Activated T-cell treated with anti-CD3 and anti-CD28 coated beads for 4 hours (primary cell): ENCODE data around the gene CRYBA2.
A peak's percentile ranks its signal among the peaks of the same experiment; 100 is the strongest.

ENCODE experiments used
- DNase-seq: peaks from one replicate; pipeline ENCODE4 v3.0.0-alpha.2; 2020

The CRYBA2 gene

DNA sequence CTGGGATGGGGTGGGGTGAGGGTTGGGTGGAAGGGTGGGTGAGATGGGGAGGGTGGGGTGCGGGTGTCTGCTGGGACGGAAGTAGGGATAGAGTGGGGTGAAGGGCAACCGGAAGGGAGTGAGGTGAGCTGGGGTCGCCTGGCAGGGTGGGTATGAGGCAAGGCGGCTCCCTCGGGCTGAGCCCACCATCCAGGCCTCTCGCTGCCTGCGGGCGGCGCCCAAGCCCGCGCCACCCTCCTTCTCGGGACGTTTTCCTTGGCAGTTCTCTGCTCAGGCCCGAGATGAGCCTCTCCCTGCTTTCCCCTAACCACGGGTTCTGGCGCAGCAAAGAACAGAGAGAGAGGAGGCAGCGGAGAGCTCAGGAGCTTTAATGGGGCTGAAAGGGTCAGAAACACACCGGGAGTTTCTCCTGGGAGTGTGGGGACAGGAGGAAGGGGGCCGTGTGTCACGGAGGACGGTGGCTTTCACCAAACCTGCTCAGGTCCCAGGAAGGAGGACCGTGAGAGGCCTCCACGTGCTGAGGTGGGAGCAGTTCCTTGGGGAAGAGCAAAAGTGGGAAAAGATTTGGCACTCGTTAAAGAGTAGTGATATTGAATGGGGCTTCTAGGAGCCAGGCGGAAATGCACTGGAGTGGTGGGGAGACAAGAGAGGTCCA is 12.4 kb downstream of the CRYBA2 start:
- no peak for DNase-seq

DNA sequence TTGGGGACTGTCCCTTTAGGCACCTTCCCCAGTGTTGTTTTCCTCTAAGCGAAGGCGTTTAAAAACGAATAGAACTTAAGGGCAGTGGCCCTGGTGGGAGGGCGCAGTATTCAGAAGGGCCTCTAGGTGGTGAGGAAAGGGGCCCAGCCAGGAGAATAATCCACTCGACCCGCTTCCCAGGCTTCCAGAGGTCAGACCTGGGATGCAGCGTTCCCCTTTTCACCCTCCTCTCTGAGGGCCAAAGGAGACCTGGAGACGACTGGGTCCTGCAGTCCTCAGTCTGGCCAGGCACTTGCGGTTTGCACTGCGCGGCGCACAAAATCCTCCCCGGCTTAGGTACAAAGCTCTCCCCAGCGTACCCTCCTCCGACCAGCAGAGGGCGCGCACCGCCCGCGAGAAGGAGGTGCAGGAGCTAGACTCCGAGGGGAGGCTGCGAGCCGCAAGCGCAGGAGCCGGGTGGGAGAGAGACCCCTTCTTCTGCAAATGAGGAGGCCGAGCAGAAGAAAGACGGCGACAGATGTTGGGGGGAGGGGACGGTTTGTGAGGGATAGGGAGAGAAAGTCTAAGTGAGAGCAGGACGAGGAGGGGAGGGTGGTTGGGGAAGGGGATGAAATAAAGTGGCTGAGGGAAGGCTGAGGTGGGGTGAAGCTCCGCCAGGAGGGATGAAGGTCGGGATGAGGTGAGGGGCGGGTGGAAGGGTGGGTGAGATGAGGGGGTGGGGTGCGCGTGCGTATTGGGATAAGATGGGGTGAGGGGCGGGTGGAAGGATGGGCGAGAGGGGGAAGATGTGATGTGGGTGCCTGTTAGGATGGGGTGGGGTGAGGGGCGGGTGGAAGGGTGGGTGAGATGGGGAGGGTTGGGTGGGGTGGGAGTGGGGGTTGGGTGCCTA is 13.1 kb downstream of the CRYBA2 start:
- DNase-seq: peak; percentile 83

DNA sequence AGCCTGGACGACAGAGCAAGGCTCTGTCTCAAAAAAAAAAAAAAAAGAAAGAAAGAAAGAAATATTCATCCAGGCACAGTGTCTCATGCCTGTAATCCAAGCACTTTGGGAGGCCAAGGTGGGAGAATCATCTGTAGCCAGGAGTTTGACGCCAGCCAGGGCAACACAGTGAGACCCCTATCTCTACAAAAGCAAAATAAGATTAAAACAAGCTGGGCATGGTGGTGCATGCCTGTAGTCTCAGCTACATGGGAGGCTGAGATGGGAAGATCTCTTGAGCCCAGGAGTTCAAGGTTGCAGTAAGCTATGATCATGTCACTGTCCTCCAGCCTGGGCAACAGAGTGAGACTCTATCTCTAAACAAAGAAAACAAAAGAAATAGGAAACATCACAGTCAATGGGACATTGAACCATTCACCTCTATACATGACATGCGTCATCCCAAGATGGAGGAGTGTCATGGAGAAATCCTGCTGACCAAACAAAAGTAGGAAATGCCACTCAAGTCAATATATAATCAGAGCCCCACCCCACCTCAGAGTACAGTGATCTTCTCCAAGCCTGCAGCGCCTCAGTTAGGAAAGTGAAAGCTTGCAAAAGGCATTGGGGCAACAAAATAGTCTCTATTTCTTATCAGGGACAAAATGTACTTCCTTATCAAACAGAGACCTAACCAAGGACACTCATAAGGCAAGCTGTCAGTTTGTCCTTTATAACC is 18.0 kb downstream of the CRYBA2 start:
- DNase-seq: no peak

DNA sequence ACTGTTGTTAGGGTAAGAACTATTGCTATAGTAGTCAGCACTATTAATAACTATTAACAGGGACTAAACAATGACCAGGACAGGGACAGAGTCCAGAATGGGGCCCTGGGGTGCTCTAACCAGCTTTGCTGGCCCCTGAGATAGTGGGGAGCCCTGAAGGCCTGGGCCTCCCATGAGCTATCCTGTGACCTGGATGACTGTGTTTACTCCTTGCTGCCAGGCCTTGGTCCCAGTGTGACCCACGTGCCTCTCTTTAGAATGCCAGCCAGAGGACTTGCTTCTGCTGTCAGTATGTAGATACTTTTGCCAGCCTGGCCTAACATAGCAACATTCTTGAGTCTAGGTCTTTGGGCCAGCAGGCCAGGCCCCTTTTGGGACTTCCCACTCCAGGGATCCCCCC is 22.3 kb downstream of the CRYBA2 start:
- no peak for DNase-seq

DNA sequence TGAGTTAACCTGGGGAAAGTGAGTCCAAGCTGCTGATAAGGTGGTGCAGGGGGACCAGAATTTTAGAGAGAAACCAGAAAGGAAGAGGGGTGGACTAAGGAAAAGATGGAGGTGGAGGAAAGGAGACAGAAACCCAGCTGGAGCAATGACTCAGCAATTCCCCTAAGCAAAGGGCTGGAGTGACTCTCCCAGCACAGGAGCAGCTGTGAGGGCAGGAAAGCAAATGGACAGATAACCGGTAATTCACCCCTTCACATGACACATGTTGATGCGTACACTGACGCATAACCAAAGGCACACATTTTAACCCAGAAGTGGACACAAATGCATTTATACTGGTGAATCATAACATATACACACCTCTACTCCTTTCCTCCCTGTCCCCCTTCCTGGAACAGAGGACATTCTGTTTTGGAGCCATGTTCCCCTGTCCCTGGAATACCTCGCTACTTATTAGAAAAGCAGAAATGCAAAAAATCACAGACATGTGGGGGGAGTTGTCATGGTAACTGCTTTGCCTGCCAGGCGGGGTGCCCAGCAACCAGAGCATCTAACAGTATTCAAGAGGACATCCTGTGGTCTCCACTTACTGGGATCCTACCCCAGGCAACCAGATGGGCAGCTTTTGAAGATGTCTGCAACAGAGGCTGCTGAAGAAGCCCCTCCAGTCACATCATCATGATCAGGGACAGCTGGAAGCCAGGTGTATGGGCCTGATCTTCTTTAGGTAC is 29.0 kb downstream of the CRYBA2 start:
- no peak for DNase-seq

DNA sequence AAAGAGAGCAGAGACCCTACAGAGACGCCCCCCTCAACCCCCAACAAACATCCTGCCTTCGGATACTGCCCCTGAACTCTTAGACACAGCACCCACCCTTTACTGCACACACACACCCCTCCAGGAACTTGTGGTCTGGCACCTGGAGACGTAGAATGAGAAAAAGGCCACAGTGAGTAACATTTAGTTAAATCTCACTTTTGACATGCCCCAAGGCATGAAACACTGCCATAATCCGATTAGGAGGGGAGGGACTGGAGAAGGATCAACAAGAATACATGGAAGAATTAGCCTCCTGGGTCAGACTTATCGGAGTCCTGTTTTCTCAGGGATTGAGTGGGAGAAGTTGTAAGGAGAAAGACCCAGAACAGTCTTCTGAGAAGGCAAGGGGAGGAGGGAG is 29.6 kb downstream of the CRYBA2 start:
- DNase-seq: no peak

DNA sequence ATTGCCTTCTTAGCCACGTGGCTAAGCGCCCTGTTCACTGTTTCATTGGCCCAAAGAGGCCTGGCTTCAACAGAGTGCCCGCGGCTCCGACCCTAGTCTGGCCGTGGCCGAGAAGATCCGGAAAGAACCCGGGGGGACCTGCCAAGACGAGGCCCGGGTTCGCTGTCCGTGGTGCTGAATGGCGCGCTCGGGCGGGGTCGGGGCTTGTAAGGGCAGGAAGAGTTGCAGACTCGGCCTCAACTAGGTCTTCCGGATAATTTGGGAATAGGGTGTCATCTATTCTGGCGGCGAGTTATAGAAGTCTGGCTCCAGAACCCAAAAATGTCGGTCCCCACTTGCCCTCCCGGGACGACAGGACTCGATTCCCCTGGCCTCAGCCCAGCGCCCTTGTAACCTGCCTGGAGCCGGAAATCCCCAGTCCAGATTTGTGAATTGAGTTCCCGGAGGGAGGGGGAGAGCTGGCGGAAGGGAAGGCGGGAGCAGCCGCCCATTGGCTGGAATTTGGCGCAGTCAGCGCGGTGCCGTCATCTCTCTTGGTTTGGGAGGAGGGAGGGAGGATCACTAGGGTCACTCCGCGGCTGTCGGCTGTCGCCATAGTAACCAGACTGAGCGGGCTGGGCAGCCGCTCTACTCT is 30.2 kb downstream of the CRYBA2 start:
- DNase-seq: peak; percentile 43

DNA sequence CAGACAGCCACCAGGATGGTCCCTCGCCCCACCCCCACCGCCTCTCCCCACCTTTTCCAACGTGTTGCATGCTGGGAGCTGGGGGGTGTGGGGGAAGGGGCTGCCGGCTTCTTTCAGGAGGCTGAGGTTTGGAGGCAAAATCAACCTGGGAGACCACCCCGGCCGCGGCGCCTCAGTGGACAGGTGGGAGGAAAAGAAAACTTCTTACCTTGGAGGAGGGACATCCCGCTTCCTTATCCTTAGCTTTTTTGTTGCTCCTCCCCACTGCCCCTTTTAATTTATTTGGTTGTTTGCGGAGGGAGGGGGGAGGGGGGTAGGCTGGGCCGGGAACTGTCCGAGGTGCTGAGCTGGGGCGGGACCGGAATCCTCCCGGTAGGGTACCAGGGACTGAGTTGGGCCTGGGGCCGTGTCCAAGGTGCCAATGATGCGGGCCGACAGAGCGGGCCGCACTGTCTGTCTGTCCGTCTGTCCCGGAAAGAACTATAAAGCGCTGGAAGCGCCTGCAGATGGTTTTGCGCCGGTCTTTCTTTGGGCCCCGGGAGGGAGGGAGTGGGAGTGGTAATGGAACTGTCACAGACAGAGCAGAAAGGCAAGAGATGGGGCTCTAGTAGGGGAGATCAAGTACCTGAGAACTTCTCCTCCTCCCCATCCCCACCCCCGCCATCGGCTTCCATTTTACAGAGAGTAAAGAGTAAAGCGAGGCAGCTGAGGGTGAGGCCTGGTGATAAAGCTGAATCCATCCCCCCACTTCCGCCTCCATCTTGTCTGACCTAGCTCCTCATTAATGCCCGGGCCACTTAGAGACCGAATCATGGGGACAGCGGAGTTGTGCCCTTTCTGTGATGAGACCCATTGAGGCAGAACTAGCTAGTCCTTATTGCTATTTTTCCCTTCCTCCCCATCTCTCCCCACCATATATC is 31.3 kb downstream of the CRYBA2 start:
- DNase-seq: no peak

DNA sequence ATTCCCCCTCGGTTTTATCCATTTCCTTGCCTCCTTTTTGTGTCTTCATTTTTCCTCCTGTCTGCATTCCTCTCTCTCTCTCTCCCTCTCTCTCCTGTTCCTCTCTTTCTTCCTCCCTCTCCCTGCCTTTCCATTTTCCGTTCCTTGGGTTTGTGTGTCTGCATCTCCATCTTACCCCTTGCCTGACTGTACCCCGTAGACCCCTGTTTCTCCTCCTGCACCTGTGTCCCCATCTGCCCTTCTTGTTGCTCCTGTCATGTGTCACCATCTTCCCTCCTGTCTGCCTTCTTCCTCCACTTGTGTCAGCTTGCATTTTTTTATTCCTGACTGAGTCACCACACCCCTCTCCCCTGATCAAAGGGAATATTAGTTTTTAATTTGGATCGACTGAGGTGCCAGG is 32.0 kb downstream of the CRYBA2 start:
- DNase-seq: no peak

DNA sequence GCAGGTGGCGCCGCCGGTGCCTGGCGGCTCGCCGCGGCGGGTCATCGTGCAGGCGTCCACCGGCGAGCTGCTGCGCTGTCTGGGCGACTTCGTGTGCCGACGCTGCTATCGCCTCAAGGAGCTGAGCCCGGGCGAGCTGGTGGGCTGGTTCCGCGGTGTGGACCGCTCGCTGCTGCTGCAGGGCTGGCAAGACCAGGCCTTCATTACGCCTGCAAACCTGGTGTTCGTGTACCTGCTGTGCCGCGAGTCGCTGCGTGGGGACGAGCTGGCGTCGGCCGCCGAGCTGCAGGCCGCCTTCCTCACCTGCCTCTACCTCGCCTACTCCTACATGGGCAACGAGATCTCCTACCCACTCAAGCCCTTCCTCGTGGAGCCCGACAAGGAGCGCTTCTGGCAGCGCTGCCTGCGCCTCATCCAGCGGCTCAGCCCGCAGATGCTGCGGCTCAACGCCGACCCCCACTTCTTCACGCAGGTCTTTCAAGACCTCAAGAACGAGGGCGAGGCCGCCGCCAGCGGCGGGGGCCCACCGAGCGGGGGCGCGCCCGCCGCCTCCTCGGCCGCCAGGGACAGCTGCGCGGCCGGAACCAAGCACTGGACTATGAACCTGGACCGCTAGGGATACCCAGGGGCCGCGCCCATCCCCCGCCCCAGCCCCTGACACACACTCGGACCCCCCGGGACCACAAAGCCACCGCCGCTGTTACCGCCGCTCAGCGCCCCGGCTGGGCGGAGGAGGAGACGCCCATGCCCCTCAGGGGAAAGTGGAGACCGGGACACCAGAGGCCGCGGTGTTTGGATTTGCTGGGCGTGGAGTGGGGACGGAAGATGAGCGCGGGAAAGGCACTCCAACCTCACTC is 32.7 kb downstream of the CRYBA2 start:
- no peak for DNase-seq

DNA sequence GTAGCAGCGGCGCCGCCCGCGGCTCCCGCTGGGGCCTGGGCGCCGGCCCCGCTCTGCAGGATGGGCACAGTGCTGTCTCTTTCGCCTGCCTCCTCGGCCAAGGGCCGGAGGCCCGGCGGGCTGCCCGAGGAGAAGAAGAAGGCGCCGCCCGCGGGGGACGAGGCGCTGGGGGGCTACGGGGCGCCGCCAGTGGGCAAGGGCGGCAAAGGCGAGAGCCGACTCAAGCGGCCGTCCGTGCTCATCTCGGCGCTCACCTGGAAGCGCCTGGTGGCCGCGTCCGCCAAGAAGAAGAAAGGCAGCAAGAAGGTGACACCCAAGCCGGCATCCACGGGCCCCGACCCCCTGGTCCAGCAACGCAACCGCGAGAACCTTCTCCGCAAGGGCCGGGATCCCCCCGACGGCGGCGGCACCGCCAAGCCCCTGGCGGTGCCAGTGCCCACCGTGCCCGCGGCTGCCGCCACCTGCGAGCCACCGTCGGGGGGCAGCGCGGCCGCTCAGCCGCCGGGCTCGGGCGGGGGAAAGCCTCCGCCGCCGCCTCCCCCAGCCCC is 33.4 kb downstream of the CRYBA2 start:
- no peak for DNase-seq

DNA sequence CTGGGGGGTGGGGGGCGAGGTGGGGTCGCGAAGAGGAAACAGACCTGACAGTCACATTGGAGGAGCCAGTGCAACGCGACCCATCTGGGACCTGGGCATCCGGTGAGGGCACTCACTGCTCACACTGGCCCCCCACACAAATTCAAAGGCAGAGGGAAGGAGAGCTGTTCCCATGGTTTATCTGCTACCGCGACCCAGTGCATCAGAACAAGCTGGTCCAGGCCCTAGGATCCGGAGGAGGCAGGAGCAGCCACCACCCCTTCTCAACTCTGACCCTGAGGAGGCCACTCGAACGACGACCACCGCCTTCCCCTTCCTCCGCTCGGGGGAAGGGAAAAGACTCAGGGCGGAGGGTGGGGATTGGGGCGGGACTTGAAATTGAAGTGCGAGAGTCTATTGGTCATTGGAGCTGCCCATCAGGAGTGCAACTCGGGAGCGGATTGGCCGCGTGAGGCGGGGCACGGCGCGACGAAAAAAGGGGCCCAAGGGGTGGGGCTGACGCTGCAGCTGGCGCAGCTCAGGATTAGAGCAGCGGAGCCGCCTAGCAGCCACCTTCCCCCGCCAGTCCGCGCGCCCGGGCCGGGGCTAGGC is 34.0 kb downstream of the CRYBA2 start, which contains the start of gene CDK5R2:
Gene CDK5R2, plus strand, starts transcription at position 526 of the 591 bp plus-strand sequence. CDS start 155 bp downstream, outside the sequence.
- DNase-seq: peak; percentile 36

DNA sequence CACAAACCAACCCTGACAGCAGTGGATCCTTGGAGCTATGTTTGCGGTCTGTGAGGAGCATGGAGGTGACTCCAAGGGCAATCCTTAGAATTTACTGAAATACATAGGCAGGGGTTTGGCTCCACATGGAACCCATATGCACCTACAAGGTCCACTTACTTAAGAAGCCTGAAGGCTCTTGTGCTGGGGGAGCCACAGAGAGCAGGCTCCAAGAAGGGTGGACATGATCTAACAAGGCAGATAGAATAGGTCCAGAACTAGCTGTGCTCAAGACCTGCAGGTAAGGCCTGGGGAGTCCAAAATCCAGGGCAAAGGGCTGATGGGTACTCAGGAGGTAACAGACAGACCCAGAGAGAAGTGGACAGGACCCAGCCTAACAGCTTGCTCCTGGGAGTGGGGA is 34.9 kb downstream of the CRYBA2 start:
- no peak for DNase-seq

DNA sequence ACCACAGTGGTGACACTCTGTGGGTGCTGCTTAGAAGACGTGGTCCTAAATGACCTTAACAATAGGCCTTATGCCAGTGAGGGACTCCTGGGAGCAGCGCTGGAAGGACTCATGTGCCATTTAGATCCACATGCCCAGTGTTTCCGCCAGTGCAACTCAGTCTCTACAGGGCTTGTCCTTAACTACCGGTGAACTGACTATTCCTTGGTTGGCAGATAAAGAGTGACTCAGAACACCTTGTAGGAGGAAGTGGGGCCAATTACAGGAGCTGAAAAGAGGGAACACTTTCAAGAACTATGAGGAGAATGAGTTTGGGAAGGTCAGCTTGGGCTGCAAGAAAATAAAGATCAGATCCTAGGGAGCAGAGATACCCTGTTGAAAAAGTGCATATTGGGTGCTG is 35.6 kb downstream of the CRYBA2 start:
- no peak for DNase-seq

DNA sequence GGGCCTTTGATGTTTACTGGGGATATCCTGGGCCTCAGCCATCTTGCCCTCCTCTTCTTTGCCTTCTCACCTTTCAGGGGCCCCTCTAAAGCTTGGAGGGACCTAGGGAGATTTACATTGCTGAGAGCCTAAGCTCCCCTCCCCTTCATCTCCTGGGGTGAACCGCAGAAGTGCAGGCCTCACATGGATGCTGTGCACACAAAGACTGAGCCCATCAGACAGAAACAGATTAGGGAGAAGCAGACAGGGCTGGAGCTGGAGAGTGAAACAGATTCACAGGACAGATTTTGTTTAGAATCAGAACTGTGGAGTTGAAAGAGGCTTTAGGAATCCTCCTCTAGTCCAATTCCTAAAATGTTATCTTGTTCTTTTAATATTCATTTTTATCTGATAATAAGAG is 37.2 kb downstream of the CRYBA2 start:
- no peak for DNase-seq

DNA sequence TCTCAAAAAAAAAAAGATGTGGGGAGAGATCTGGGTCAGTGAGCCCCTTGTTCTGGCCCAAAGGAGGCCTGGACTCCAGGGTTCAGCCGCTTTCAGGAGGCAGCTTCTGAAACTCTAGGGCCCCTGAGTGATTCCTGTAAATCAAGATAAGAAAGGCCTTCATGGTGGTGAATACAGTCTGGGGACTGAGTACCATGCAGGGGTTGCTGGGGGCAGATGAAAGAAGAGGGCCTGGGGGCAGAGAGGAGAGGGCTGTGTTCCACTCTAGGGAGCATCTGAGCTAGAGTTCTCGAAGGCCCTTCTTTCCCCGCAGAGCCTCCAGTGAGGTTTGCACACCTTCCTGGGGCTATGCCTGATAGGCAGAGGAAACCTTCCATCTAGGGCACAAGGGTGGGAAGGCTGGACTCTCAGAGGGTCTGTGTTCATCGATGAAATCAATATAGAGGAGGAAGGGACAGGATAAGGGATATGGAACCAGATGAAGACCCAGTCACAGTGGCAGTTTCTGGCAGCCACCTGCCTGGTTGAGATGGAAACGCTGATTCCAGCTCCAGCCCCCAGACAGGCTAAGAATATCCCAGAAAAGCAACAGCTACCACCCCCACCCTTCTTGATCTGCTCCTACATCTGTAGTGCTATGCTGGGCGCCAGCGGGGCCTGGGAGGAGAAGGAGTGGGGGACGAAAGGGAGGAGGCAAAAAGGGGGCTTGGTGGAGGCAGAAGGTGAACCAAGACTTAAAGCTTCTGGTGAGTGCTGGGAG is 38.5 kb downstream of the CRYBA2 start:
- DNase-seq: no peak

DNA sequence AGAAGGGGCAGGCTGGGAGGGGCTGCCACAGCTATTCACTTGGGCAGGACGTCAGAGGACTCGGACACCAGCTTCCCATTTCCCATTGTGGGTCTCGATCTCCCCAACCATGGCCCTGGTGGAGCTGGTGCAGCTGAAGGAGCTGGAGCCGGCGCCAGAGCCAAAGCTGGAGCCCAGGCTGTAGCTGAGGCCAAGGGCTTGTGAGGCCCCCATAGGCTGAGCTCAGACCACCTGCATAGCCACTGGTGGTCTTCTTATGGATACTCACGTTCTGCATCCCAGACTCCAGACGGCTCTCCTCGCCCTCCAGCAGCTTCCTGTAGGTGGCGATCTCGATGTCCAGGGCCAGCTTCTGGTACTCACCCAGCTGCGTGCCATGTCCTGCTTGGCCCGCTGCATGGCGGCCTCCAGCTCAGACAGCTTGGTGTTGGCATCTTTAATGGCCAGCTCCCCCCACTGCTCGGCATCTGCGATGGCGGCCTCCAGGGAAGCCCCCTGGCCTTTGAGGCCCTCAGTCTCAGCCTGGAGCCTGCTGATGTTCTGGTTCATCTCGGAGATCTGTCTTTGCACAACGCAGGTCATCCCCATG is 39.8 kb downstream of the CRYBA2 start:
- DNase-seq: no peak

DNA sequence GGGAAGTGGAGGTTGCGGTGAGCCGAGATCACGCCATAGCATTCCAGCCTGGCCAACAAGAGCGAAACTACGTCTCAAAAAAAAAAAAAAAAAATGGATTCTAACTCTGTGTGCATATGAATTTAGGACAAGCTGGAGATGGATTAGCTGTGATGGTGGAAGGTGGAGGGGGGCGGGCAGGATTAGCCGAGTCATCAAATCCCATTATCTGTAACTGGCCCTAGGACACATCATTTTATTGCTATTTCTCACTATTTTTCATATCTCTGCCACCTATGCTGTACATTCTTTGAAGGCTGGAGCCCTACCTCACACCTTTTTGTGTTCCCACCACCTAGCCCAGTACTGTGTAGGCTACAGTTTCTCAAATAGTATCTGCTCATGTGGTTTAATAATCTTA is 41.1 kb downstream of the CRYBA2 start:
- no peak for DNase-seq
